NCI-H1092 treated with DMSO at 0.1 percent for 48 hours (cell line): ENCODE measurements around the gene RNF138.
A peak's percentile ranks its signal among the peaks of the same experiment; 100 is the strongest.
"Not testable (repeated sequence)": the region's sequence is repeated elsewhere in the genome, so short reads cannot be mapped to it uniquely, and the experiment has no call there.

Source experiments
- DNase-seq: peaks from one replicate; lab custom pipeline; 2025; lab: John Stamatoyannopoulos, UW

Gene RNF138

DNA sequence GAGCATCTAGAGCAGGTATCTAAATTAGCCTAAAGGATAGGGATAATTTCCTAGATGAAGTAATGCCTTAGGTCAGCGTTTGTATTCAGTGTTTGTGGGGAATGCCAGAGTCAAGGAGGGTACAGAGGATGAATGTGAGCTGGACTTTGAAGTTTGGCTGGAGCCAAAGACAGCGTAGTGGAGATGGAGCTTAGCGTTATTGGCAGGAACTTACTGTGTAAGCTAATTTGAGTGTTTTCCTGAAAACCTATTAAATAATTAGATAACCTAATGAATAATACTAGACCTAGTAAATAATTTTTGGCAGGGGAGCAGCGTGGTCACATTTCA is 4.2 kb downstream of the RNF138 start:
- no peak for DNase-seq

DNA sequence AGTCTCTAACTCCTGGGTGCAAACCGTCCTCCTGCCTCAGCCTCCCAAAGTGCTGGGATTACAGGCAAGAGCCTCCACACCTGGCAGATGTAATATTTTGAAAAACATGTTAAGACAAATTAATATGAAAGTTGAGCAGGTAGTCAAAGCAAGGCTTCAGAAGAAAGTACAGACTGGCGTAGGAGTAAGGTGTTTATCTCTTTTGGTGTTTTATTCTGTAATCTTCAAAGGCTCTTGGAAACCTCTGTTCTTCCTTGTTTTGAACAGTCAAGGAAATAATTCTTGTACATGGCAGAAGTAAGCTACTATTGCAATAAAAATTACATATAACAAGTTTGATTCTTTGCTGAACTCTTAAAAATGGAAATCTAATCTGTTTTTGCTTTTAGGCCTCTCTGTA is 5.3 kb downstream of the RNF138 start:
- no peak for DNase-seq

DNA sequence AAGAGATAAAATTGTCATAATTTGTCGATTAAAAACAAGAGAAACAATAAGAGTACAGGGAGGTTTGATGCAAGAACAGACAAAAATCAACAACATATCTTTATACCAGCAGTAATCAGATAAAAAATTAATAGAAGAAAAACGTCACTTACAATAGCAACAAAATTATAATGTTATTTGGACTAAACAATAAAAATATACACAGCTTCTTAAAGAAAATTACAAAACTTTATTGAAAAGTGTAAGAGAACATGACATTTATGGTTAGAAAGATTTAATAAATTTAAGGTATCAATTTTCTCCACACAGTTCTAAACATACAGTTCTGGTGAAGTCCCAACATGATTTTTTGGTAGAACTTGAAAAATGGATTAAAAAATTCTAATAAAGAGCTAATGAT is 12.8 kb downstream of the RNF138 start:
- DNase-seq, result no peak

DNA sequence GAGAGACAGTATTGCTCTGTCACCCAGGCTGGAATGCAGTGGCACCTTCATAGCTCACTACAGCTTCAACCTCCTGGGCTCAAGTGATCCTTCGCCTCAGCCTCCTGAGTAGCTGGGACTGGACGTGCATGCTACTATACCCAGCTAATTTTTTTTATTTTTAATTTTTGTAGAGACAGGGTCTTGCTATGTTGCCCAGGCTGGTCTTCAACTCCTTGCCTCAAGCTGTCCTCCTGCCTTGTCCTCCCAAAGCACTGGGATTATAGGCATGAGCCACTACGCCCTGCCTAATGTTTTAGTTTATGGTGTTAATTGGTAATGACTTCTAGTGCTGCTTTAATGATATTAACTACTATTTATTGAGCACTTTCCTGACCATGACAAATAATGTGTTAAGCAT is 18.3 kb downstream of the RNF138 start:
- DNase-seq, result no peak

DNA sequence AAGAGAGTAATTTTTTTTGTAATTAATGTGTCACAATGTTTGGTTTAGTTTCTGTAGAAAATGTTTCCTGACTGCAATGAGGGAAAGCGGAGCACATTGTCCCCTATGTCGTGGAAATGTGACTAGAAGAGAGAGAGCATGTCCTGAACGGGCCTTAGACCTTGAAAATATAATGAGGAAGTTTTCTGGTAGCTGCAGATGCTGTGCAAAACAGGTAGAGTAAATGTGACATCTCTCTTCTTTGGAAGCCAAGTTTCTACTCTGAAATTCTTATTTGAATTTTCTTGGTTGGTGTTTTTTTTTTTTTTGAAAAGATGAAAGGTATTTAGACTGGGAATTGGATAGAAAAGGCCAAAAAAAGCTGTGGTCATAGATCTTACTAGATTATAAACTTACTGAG is 20.0 kb downstream of the RNF138 start:
- no peak for DNase-seq

DNA sequence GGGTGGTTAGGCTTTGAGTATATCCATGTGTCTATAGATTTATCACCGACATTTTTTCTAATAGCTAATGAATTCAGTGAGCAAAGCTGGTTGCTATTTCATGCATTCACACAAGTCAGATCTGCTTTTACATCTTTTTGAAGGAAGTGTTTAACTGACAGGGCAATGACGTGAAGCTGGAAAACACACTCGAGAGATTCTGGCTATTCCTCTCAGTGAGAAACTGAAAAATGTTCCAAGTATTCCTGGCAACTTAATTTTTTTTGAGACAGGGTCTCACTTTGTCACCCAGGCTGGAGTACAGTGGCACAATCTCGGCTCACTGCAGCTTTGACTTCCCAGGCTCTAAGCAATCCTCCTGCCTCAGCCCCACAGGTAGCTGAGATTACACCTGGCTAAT is 21.2 kb downstream of the RNF138 start:
- no peak for DNase-seq

DNA sequence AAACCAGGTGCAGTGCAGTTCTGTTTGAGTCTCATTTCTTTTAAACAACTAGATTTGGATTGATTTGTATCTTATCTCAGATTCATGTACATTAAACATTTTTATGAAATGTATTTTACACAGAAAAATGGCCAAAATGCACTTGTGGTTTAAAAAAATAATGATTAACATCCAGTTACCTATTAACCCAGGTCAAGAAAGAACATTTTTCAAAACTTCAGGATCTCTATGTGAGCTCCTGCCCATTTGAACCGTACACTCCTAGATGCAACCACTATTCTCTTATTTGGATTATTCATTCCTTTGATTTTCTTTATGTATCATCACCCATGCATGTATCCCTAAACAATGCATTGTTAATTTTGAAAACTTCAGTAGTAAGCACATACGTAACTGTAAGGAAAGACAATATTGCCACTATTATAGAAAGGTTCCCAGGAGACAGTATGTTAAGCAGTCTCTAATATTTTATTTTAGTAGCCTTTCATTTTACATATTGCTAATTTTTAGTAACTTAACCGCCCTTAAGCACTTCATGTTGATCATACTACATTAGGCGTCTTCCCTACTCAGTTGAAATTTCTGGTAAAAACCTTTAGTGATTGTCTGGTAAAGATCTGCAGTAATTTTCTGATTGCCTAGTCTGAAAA is 22.7 kb downstream of the RNF138 start:
- no peak for DNase-seq

DNA sequence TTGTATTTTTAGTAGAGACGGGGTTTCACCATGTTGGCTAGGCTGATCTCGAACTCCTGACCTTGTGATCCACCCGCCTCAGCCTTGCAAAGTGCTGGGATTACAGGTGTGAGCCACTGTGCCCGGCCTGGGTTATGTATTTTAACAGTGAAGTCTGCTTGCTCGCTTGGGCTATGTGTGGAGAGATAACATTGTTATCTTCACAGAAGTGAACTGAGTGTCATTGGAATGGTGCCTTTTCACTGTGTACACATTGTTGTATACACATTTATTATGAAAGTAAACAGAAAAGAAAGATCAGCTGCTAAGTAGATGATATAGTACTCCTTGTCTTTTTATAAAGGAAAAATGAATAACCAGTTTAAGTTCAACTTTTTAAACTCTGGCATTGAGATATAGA is 30.4 kb downstream of the RNF138 start:
- DNase-seq, result no peak

DNA sequence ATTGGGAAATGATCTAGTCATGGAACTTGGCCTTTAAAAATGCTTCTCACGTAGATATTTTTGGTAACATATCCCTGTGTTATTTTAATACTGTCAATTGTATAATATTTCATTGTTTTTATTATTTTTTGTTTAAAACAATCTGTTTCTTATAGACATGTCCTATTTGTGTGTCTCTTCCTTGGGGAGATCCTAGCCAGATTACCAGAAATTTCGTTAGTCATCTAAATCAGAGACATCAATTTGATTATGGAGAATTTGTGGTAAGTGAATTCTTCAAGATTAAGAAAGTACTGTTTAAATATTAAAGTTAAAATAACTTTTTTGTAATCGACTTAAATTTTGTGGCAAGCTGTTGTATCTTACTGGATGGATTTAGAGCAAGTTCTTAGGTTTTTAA is 34.9 kb downstream of the RNF138 start:
- no peak for DNase-seq

DNA sequence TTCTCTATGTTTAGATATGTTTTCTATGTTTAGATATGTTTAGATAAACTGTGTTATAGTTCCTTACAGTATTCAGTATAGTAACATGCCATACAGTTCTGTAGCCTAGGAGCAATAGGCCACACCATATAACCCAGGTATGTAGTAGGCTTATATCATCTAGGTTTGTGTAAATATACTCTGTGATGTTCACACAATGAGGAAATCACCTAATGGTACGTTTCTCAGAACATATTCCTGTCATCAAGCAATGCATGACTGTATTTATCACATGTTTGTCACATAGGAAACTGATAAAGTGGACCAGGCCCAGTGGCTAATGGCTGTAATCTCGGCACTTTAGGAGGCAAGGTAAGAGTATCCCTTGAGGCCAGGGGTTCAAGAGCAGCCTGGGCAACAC is 44.0 kb downstream of the RNF138 start:
- no peak for DNase-seq

DNA sequence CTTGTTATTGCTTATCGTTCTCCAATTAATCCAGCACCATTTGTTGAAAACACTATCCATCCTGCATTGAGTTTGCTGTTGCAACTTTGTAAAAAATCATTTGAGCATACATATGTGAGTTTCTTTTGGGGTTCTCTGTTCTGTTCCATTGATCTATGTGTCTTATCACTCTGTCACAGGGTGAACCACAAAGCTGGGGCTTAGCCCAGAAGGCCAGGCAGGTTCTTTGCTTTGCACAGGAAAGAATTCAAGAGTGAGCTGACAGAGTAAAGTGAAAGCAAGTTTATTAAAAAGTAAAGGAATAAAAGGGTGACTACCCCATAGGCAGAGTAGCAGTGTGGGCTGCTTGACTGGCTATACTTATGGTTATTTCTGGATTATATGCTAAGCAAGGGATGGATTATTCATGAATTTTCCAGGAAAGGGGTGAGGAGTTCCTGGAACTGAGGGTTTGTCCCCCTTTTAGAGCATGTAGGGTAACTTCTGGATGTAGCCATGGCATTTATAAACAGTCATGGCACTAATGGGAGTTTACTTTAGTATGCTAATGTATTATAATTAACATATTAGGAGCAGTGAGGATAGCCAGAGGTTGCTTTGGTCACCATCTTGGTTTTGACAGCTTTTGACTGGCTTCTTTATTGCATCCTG is 46.8 kb downstream of the RNF138 start:
- DNase-seq, result no peak

DNA sequence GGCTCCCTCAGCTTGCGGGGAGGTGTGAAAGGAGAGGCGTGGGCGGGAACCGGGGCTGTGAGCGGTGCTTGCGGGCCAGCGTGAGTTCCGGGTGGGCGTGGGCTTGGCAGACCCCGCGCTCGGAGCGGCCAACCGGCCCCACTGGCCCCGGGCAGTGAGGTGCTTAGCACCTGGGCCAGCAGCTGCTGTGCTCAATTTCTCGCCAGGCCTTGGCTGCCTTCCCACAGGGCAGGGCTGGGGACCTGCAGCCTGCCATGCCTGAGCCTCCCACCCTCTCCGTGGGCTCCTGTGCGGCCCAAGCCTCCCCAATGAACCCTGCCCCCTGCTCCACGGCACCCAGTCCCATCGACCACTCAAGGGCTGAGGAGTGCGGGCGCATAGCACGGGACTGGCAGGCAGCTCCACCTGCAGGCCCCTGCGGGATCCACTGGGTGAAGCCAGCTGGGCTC is 48.2 kb downstream of the RNF138 start:
- peak; percentile 58 for DNase-seq

DNA sequence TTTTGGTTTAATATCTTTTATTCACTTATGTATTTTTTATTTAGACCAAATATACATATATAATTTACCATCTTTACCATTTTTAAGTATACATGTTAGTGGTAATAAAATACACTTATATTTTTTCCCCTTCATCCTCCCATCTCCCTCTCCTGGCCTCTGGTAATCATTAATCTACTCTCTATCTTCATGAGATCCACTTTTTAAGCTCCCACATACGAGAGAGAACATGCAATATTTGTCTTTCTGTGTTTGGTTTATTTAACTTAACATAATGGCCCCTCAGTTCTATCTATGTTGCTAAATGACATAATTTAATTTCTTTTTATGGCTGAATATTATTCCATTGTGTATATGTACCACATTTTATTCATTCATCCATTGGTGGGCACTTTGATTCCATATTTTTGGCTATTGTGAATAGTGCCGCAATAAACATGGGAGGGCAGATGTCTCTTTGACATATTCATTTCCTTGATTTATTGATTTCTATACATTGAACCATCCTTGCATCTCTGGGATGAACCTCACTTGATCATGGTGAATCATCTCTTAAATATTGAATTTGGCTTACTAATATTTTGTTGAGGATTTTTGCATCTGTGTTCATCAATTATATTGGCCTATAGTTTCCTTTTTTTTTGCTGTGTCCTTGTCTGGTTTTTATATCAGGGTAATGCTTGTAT is 56.7 kb downstream of the RNF138 start:
- DNase-seq, result no peak

DNA sequence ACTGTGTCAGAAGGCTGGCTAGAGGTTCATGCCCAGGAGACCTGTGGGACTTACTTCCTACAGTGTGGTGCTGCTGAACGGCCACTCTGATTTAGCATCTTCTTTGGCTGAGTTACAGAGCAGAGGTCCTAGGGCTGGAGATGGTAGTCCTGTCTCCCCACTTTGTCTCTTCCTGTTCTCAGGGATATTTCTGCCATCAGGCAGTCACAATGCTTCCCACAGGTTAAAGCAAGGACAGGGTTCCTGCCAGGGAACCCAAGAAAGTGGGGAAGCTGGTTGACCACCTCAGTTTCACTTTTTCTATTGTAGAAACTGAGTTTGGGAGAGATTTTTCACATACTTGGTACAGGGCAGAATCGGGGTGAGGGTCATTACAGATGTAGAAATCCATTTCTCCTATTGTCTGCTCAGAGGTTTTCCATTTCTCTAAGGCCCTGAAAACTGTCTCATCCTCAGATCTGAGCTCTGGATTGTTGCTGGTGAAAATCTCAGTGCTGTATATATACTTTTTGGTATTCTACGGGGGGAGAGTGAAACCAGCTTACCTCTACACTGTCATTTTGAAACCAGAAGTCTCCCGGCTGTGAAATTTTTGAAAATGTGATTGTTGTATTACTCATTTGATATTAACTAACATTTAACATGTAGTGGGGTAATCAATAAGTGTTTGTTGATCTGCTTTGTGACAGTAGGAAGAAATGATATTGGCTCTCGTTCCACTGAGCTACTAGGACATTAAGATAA is 61.2 kb downstream of the RNF138 start:
- no peak for DNase-seq

DNA sequence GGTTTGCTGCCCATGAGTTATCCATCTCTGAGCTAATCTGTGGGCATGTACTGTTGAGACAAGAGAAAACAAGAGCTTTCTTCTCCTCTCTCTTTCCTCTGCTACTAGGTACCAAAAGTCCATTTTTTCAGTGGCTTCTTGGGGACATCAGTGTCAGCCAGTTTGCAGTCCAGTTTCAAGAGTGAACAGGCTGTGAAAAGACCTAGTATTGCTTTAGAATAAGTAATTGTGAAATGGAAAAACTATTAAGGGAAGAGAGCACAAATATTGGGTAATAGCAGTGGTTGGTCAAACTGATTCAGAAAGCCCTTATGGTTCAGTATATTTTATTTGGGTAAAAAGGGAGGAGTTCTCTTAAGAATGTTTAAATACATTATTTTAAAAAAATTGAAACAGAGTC is 65.2 kb downstream of the RNF138 start:
- no peak for DNase-seq

DNA sequence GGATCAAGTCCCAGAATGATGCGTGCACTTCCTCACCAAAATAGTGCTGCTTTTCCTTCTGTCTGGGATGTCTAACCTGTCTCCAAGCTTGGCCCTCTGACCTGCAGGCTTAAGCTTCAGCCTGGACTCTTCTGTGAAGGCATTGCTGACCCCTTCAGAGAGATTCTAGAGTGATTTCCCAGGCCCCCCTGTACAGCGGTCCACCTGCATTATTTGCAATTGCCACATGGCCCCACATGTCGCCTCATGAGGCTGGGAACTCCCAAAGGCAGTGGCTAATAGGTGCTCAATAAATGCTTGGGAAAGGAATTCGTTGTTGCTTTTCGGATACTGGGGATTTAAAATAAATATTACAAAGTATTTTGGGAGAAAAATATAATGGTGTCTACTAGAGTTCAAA is 65.9 kb downstream of the RNF138 start:
- no peak for DNase-seq

DNA sequence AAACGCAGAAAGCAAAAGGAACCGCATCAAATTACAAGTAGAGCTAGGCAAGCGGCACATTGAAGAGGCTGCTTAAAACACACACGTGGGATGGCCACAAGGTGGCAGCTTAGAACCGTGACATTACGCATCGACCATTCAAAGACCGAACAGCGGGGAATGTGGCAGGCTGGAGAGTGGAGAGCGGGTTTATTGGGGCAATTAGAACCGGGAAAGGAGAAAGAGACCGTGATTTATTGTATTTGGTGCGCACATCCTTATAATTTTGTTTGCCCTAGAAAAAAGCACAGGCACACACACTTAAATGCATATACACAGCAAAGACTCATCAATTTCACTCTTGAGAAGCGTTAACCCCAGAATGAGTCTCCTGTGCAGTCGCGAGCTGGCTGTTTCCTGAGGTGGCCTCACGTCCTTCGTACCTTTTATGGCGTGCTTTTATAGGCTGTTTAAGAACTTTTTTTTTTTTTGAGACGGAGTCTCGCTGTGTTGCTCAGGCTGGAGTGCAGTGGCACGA is 66.5 kb downstream of the RNF138 start:
- peak; percentile 98 for DNase-seq

DNA sequence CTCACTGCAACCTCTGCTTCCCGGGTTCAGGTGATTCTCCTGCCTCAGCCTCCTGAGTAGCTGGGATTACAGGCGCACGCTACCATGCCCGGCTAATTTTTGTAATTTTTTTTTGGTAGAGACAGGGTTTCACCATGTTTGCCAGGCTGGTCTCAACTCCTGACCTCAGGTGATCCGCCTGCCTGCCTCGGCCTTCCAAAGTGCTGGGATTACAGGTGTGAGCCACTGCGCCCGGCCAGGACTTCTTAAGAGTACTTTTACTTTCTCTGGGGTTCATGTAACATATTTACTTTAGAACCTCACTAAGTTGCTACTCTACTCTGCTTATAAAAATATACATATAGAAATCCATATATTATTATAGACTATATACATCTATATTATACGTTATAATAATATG is 67.0 kb downstream of the RNF138 start:
- DNase-seq, result not testable (repeated sequence)

DNA sequence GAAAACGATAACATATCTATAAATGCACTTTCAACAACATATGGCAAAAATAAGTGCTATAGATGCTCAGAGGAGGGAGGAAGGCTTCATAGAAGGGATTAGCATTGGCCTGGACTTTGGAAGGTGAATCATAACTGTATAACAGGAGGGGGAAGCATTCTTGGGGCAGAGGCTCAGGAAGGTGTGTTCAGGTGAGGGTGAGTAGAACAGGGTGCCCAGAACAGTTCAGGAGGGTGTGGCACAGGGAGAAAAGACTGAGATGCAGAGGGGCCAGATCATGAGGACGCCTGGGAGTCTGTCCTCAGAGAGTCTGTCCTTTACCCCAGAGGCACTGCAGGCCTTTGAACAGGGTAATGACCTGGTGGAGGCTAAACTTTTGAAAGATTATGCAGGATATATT is 68.9 kb downstream of the RNF138 start:
- DNase-seq, result no peak

DNA sequence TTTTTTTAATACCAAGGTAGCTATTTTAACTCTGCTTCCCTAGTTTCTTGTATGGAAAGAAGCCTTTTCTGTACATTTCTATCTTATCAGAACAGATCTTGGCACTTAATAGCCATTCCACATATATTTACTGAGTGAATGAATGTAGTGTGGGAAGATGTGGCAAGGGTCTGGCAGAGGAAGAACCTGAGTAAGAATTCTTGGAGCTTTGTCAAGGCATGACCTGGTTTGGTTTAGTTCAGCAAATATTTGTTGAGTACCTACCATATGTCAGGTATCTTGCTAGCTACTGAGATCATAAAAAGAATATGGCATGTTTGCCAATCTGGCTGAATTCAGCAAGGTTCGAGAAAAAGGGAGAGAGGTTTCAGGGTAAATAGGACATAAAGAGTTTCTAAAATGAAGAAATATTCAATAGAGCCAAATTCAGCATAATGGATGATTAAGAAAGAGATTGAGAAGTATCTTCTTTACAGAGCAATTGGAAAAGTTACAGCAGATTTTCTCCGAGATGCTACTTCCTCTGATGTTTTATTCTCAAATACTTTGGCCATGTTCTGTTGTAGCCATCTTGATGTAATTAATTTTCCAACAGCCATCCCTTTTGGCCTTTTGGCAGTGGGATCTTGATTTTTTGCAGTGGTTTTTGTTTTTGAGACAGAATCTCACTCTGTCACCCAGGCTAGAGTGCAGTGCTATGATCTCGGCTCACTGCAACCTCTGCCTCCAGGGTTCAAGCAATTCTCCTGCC is 76.5 kb downstream of the RNF138 start:
- no peak for DNase-seq

DNA sequence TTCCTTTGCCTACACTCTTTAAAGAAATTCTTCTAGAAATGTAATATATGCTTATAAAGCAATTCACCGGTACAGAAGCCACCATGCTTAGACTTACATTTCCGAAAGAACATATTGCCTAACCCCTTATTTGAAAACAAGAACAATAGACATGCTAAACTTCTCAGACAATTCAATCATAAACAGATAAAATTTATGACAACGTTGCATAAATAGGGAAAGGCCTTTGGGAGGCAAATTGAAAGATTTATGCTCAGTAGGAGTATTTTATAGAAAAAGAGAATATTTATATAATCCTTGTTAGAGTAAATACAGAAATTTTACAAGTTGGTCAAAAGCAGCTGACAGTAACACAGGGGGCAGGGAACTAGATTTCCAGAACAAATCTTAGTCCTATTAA is 82.0 kb downstream of the RNF138 start:
- no peak for DNase-seq

DNA sequence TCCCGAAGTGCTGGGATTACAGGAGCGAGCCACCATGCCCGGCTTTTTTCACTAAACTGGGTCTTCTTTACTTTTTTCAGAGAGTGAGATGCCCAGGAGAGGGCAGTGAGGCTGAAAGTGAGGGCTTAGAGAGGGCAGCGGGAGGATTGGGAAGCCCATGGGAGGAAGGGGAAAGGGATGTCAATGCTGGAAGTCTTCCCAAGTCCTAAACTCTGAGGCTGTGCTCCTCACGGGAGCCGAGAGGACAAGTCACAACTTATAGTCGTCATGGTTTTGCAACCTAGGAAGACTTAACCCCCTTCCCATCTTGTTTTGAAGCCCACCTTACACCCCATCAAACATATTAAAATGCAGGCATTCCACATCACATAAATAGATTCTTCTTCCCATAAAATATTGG is 83.0 kb downstream of the RNF138 start:
- no peak for DNase-seq
